GM18505 (cell line): ENCODE measurements around the gene TMED4.

Experiments used
- ATAC-seq: cut with Tn5 transposase; IDR thresholded peaks from one replicate; pipeline ENCODE4 v1.9.1; 2021; ENCODE audit not compliant: unreplicated experiment
- POLR2A ChIP-seq: IDR thresholded peaks from 4 replicates; pipeline ENCODE4 v1.6.1; 2011; ENCODE audit warnings: borderline replicate concordance; ENCODE audit not compliant: insufficient read depth, insufficient read length; ENCODE audit errors: extremely low read depth

The TMED4 gene

DNA sequence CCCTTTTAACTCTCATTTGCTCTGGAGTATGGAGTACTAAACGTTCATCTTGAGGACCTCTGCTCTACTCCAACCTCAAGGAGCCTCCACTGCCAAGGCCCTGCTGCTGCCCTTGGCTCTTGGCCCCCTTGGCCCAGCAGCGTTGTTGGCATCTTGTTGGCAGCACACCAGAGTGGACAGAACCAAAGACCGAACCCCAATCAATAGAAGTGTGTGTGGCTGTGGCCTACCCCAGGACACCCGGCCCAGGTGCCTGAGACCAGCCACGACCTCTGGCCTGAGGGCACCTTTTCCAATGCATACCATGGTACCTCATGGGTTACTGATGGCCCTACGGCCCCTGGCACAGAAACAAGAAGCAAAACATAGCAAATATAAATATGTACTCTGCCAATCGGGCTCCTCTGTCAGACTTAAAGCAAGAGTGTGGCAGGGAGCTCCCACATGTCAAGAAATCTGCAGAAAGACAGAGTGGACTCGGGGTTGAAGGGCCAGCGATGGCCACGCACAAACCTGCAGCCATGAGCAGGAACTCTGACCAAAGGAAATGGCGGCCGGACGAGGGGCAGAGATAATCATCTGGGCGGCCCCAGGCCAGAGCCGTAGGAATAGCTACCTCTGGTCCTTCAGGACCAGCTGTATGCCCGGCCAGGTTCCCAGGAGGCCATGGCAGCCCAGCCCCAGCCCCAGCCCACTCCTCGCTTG, 43.8 kb downstream of the TMED4 start:
- ATAC-seq: no peak

DNA sequence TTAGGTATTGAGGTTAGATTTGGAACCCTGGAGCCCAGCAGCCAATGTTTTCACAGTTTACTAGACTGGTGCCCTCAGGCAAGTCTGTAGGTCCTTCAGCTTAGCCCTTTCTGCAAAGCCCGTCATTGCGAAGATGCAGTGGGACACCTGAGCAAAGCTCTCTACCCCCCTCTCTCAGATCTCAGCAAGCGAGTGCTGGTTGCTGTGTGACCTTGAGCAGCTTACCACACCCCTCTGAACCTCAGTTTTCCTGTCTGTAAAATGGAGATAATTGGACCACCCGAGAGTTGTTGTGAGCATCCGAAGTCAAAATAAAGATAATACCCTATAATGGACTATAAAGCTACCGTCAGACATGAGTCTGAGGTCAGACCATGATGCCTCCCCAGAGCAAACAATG, 44.6 kb downstream of the TMED4 start:
- TF ChIP-seq POLR2A: no peak

More for the DNA sequence above, 43.8 kb downstream of the TMED4 start:
- TF ChIP-seq POLR2A: no peak

GRCh38 chr7:44536090-44536489, 45.9 kb downstream of the TMED4 start:
- no peak for ATAC-seq
- no peak for TF ChIP-seq POLR2A

More for the DNA sequence above, 44.6 kb downstream of the TMED4 start:
- no peak for ATAC-seq

DNA sequence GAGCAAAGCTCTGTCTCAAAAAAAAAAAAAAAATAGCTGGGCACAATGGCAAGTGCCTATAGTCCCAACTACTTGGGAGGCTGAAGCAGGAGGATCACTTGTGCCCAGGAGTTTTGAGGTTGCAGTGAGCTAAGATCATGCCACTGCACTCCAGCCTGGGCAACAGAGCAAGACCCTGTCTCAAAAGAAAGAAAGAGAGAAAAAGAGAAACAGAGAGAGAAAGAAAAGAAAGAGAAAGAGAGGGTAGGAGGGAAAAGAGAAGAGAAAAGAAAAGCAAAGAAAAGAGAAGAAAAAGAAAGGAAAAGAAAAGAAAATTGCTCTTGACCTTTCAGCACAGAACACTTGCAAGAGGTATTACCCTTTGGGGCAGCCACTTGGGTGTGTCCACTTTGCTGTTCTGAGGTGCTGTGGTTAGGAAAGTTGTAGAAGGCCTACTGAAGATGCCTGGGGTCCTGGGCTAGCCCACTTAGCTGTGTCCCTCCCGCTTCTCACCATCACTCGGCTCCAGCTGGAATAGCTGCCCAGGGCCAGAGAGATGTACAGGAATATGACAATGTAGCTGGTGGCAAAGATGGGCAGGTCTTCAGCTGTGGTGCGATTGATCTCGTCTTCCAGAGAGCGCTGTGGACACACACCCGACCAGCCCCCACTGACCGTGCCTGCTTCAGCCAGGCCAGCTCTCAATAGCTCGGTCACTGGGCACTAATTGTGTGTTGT, 46.5 kb downstream of the TMED4 start:
- ATAC-seq: no peak
- no peak for TF ChIP-seq POLR2A

- no peak for ATAC-seq
- TF ChIP-seq POLR2A: no peak
These were observed 47.5 kb downstream of the TMED4 start for GRCh38 chr7:44534501-44534900.

- no peak for TF ChIP-seq POLR2A
- no peak for ATAC-seq
These were observed 47.9 kb downstream of the TMED4 start for GRCh38 chr7:44534087-44534486.

DNA sequence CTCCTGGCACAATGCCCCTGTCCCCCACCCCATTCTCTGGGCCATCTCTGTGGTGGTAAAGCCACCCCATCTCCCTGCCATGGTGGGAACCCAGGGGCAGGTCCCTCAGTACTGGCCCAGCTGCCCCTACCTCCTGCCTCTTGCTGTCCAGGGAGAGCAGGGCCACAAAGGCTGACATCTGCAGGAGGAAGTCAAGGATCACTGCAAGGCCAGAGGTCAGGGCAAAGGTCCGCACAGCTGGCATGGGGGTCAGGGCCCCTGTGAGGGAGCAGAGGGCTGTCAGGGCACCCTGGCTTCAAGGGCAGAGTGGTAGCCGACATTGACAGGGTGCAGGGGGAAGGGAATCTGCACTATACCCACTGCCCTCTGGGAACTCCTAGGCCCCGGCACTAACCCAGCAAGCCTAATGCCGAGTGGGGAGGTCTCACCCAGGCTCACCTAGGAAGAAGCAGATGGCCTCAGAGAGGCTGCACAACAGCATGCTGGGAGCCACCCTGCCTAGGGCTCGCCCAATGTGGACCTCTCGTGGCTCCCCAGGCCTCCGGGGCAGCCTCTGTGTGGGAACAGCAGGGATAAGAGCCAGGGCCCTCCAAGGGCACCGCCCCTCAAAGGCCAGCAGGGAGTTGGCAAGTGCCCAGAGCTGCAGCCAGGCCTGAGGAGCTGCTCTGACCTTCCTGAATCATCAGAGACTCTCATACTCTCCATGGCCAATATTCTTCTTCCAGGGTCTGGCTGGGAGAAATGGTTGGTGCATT, 48.6 kb downstream of the TMED4 start:
- TF ChIP-seq POLR2A: no peak
- ATAC-seq: no peak

DNA sequence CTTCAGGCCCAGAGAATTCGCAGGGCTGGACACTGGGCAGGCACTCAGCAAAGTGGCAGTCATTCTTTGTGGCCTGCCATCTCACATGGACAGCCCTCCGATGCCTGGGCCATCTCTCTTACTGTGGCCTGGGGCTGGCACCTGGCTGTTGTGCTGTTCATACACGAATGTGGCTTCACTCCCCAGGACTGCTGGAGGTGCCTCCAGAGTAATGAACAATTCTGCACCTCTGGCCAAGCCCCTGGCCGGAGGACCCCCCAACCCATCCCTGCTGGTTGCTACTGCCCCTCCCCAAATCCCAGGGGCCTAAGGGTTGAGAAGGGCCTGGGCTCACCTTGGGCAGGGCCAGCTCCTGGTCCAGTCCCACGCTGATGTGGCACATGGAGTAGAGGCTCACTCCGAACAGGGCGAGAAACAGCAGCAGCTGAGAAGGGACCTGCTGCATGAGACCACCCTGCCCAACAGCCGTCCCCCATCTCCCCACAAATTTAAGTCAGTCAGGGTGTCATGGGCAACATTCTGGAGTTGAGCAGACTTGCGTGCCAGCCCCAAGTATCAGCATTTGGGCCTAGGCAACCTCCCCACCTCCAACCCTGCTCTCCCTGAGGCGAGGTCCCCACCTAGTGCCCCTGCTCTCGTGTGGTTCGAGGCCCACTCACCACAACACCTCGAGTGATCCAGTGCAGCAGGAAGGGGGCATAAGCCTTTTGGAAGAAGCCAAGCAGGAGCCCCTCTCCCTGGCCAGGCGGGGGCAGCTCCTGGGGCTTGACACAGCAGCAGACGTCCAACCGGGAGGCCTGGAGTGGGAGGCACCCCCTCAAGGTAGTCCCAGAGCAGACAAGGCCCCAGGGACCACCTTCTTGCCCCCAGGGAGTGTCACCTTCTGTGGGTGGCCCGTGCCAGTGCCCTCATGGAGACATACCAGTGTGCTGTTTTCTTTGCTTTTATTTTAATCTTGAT, 50.3 kb downstream of the TMED4 start:
- no peak for ATAC-seq
- TF ChIP-seq POLR2A: no peak

- no peak for ATAC-seq
- no peak for TF ChIP-seq POLR2A
These were observed 51.0 kb downstream of the TMED4 start for GRCh38 chr7:44530990-44531389.
